ENCODE data around the gene TMEM208. TPM values are rescaled to one million over a fixed set of nuclear protein-coding genes. Genes with fewer than 3 reads are reported as not detected.

The TMEM208 gene
- total and polyA plus RNA-seq, 2 of the 13 experiments (the other 11 are each of a cell fraction or from before 2014, with no cell fraction given), result 58.8 to 72.9 TPM

DNA sequence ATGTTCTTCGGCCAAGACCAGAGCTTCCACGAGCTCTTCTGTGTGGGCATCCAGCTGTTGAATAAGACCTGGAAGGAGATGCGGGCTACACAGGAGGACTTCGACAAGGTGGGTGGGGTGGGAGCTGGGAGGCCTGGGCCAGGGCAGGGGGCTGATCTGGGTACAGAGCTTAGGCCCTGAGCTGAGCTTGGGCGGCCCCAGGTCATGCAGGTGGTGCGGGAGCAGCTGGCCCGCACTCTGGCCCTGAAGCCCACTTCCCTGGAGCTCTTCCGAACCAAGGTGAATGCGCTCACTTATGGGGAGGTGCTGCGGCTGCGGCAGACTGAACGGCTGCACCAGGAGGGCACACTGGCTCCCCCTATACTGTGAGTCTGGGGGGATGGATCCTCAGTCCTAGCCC, 24.5 kb upstream of the TMEM208 start:
- Histone ChIP-seq H3K79me2 (ENCODE audit: insufficient read depth, low read length) (no peaks in the 10 kb centered on the region), H3K4me2 (ENCODE audit: low read depth, low read length) (no peak overlapping the region), H4K20me1 (ENCODE audit: insufficient read depth, low read length) (no peaks in the 10 kb centered on the region), H3K9ac (ENCODE audit: insufficient read depth, low read depth, low read length) (no peak overlapping the region), H2AFZ (ENCODE audit: low read length) (no peak overlapping the region), H3K36me3 (replicated peaks in 1 of 2; ENCODE audit: control insufficient read depth in 1 of 2, insufficient read depth in 2 of 2, low read length in 2 of 2) (peaks cover 33 to 44% of the 10 kb centered on the region in 2 experiments), H3K9me3 (ENCODE audit: low read length) (no peaks in the 10 kb centered on the region), H3K4me1 (ENCODE audit: insufficient read depth, low read length) (peaks cover 24% of the 10 kb centered on the region), H3K4me3 (replicated peaks in 1 of 3; ENCODE audit: insufficient read depth in 1 of 3, low read depth in 2 of 3, low read length in 3 of 3) (no peak overlapping the region), H3K27me3 (ENCODE audit: control insufficient read depth in 1 of 2, insufficient read depth in 2 of 2, low read length in 2 of 2) (no peaks in the 10 kb centered on the region), H3K27ac (ENCODE audit: extremely low read length, insufficient read depth, low read length) (no peak overlapping the region)
- DNase-seq (ENCODE audit: low spot score) (no peak), FAIRE-seq (no peak), ATAC-seq (no peak)
- in situ Hi-C loops (cut with HindIII; ENCODE audit: extremely low pct_ligation_motif_present, low pct_unique_long_range_greater_than_20kb), result no loop called here
- ChIA-PET CTCF (ENCODE audit: low intra/inter-chr PET ratio, low total read pairs) (no interaction called here), POLR2A (interaction anchor here (0.7 to 1.2 kb wide), 4 partner anchors 10 to 44 kb away, joined by 3 to 4 read pairs (median 3); partner anchors contain the start of genes E2F4 and TMEM208)
- intact Hi-C loops (cut with micrococcal nuclease; ENCODE audit: unreplicated experiment), result no loop called here
- BruUV-seq (replicated peaks), result no TSS peak
- WGBS (ENCODE audit: low lambda C conversion rate), result 98% methylated on average over 8 of the region's 12 CpGs
- TF ChIP-seq AHR (CRISPR knock-in tag; IDR thresholded peaks at IDR 0.05), result no peak
- no peak for TF ChIP-seq ZSCAN29 (CRISPR knock-in tag; conservative IDR thresholded peaks at IDR 0.05)
- TF ChIP-seq, protein P1, sequence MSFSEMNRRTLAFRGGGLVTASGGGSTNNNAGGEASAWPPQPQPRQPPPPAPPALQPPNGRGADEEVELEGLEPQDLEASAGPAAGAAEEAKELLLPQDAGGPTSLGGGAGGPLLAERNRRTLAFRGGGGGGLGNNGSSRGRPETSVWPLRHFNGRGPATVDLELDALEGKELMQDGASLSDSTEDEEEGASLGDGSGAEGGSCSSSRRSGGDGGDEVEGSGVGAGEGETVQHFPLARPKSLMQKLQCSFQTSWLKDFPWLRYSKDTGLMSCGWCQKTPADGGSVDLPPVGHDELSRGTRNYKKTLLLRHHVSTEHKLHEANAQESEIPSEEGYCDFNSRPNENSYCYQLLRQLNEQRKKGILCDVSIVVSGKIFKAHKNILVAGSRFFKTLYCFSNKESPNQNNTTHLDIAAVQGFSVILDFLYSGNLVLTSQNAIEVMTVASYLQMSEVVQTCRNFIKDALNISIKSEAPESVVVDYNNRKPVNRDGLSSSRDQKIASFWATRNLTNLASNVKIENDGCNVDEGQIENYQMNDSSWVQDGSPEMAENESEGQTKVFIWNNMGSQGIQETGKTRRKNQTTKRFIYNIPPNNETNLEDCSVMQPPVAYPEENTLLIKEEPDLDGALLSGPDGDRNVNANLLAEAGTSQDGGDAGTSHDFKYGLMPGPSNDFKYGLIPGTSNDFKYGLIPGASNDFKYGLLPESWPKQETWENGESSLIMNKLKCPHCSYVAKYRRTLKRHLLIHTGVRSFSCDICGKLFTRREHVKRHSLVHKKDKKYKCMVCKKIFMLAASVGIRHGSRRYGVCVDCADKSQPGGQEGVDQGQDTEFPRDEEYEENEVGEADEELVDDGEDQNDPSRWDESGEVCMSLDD (CRISPR knock-in tag; IDR thresholded peaks at IDR 0.05; ENCODE audit: borderline replicate concordance), result no peak
- TF ChIP-seq, protein P2, sequence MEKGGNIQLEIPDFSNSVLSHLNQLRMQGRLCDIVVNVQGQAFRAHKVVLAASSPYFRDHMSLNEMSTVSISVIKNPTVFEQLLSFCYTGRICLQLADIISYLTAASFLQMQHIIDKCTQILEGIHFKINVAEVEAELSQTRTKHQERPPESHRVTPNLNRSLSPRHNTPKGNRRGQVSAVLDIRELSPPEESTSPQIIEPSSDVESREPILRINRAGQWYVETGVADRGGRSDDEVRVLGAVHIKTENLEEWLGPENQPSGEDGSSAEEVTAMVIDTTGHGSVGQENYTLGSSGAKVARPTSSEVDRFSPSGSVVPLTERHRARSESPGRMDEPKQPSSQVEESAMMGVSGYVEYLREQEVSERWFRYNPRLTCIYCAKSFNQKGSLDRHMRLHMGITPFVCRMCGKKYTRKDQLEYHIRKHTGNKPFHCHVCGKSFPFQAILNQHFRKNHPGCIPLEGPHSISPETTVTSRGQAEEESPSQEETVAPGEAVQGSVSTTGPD (CRISPR knock-in tag; IDR thresholded peaks at IDR 0.05), result no peak
- TF ChIP-seq PCBP2 (optimal IDR thresholded peaks at IDR 0.05; ENCODE audit: low read depth, low read length, poor library complexity, severe bottlenecking), result no peak
- no peak for TF ChIP-seq RBM22 (optimal IDR thresholded peaks at IDR 0.05; ENCODE audit: low read length)
- no peak for TF ChIP-seq NAIF1 (CRISPR knock-in tag; IDR thresholded peaks at IDR 0.05; ENCODE audit: borderline replicate concordance)
- no peak for TF ChIP-seq ZNF136 (CRISPR knock-in tag; IDR thresholded peaks at IDR 0.05; ENCODE audit: low read depth)
- no peak for TF ChIP-seq ZSCAN20 (CRISPR knock-in tag; IDR thresholded peaks at IDR 0.05; ENCODE audit: borderline replicate concordance)
- no peak for TF ChIP-seq IRF2 (CRISPR knock-in tag; IDR thresholded peaks at IDR 0.05)
- TF ChIP-seq SOX5 (CRISPR knock-in tag; IDR thresholded peaks at IDR 0.05; ENCODE audit: borderline replicate concordance), result no peak
- TF ChIP-seq, protein P3, sequence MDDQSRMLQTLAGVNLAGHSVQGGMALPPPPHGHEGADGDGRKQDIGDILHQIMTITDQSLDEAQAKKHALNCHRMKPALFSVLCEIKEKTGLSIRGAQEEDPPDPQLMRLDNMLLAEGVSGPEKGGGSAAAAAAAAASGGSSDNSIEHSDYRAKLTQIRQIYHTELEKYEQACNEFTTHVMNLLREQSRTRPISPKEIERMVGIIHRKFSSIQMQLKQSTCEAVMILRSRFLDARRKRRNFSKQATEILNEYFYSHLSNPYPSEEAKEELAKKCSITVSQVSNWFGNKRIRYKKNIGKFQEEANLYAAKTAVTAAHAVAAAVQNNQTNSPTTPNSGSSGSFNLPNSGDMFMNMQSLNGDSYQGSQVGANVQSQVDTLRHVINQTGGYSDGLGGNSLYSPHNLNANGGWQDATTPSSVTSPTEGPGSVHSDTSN (CRISPR knock-in tag; IDR thresholded peaks at IDR 0.05; ENCODE audit: borderline replicate concordance), result no peak
- TF ChIP-seq, protein P4, sequence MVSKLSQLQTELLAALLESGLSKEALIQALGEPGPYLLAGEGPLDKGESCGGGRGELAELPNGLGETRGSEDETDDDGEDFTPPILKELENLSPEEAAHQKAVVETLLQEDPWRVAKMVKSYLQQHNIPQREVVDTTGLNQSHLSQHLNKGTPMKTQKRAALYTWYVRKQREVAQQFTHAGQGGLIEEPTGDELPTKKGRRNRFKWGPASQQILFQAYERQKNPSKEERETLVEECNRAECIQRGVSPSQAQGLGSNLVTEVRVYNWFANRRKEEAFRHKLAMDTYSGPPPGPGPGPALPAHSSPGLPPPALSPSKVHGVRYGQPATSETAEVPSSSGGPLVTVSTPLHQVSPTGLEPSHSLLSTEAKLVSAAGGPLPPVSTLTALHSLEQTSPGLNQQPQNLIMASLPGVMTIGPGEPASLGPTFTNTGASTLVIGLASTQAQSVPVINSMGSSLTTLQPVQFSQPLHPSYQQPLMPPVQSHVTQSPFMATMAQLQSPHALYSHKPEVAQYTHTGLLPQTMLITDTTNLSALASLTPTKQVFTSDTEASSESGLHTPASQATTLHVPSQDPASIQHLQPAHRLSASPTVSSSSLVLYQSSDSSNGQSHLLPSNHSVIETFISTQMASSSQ (IDR thresholded peaks at IDR 0.05; ENCODE audit: low read depth), result no peak
- TF ChIP-seq, protein P4 (CRISPR knock-in tag; IDR thresholded peaks at IDR 0.05; ENCODE audit: borderline replicate concordance), result no peak
- TF ChIP-seq SP2 (CRISPR knock-in tag; IDR thresholded peaks at IDR 0.05), result no peak
- no peak for TF ChIP-seq ZNF383 (CRISPR knock-in tag; IDR thresholded peaks at IDR 0.05; ENCODE audit: borderline replicate concordance)

All from HepG2 (cell line).